Neuronal stem cell (in vitro differentiated cells): Measurements from ENCODE around the gene CCDC102B.

Source experiments
- DNase-seq: peaks from one replicate; pipeline ENCODE4 v3.0.0-alpha.2; 2013; ENCODE audit warnings: low spot score
- H2AFZ ChIP-seq: one replicate; pipeline ENCODE4 v1.6.1; 2013; ENCODE audit warnings: mild to moderate bottlenecking, low read length, inconsistent platforms
- H2AK5ac ChIP-seq: 2 replicates; pipeline ENCODE4 v1.6.1; 2013; ENCODE audit warnings: low read depth, mild to moderate bottlenecking, inconsistent platforms, low read length, moderate library complexity, mixed read lengths
- H2BK120ac ChIP-seq: 2 replicates; pipeline ENCODE4 v1.6.1; 2013; ENCODE audit warnings: low read depth, mild to moderate bottlenecking, inconsistent platforms, low read length, moderate library complexity, mixed read lengths
- H2BK12ac ChIP-seq: one replicate; pipeline ENCODE4 v1.6.1; 2013; ENCODE audit warnings: low read length, inconsistent platforms
- H2BK15ac ChIP-seq: 2 replicates; pipeline ENCODE4 v1.6.1; 2013; ENCODE audit warnings: mild to moderate bottlenecking, low read length, inconsistent platforms, mixed read lengths
- H2BK5ac ChIP-seq: one replicate; pipeline ENCODE4 v1.6.1; 2013; ENCODE audit warnings: inconsistent platforms, mild to moderate bottlenecking, low read length, moderate library complexity
- H3K14ac ChIP-seq: one replicate; pipeline ENCODE4 v1.6.1; 2013; ENCODE audit warnings: low read length, inconsistent platforms
- H3K18ac ChIP-seq: 2 replicates; pipeline ENCODE4 v1.6.1; 2013; ENCODE audit warnings: low read length, inconsistent platforms
- H3K23ac ChIP-seq: 2 replicates; pipeline ENCODE4 v1.6.1; 2013; ENCODE audit warnings: low read depth, mild to moderate bottlenecking, mixed read lengths, low read length, inconsistent platforms; ENCODE audit not compliant: poor library complexity
- H3K27ac ChIP-seq: replicated peaks from 3 replicates; pipeline ENCODE4 v1.5.1; 2013; ENCODE audit warnings: low read length, inconsistent platforms
- H3K27me3 ChIP-seq, 3 experiments: 2 replicates each; pipeline ENCODE4 v1.6.1; 2013; ENCODE audit warnings: low read length in 3 of 3, mild to moderate bottlenecking in 2 of 3, inconsistent platforms in 1 of 3, low read depth in 1 of 3, mixed read lengths in 1 of 3, moderate library complexity in 1 of 3; ENCODE audit not compliant: control insufficient read depth in 3 of 3, insufficient read depth in 3 of 3
- H3K36me3 ChIP-seq, 2 donors: replicated peaks in 1 of 2; 2 replicates each; pipeline ENCODE4 v1.6.1; 2013; ENCODE audit warnings: low read length in 2 of 2; ENCODE audit not compliant: control insufficient read depth in 2 of 2, insufficient read depth in 2 of 2
- H3K4ac ChIP-seq: 2 replicates; pipeline ENCODE4 v1.6.1; 2013; ENCODE audit warnings: inconsistent platforms, mild to moderate bottlenecking, low read length, moderate library complexity
- H3K4me1 ChIP-seq, 2 donors: 1 replicate in 1 of 2; 2 replicates in 1 of 2; pipeline ENCODE4 v1.6.1; 2013; ENCODE audit warnings: low read length in 2 of 2, low read depth in 1 of 2; ENCODE audit not compliant: control insufficient read depth in 2 of 2, insufficient read depth in 1 of 2
- H3K4me2 ChIP-seq: one replicate; pipeline ENCODE4 v1.6.1; 2013; ENCODE audit warnings: mild to moderate bottlenecking, low read length, inconsistent platforms; ENCODE audit not compliant: insufficient read depth, poor library complexity, severe bottlenecking
- H3K4me3 ChIP-seq, 2 donors: 2 replicates each; pipeline ENCODE4 v1.5.1; 2013; ENCODE audit warnings: low read length in 2 of 2, mild to moderate bottlenecking in 2 of 2, inconsistent platforms in 1 of 2, moderate library complexity in 1 of 2
- H3K79me1 ChIP-seq: one replicate; pipeline ENCODE4 v1.6.1; 2013; ENCODE audit warnings: low read depth, mild to moderate bottlenecking, inconsistent platforms, low read length, moderate library complexity
- H3K9ac ChIP-seq: one replicate; pipeline ENCODE4 v1.6.1; 2013; ENCODE audit warnings: mild to moderate bottlenecking, low read depth, low read length, inconsistent platforms; ENCODE audit not compliant: poor library complexity
- H3K9me3 ChIP-seq, 2 donors: replicated peaks in 1 of 2; 2 replicates each; pipeline versions ENCODE3 to v1.6.1; 2013; ENCODE audit warnings: low read length in 2 of 2, mild to moderate bottlenecking in 2 of 2, inconsistent platforms in 1 of 2, low read depth in 1 of 2, mixed read lengths in 1 of 2, moderate library complexity in 1 of 2; ENCODE audit not compliant: control insufficient read depth in 2 of 2, insufficient read depth in 1 of 2
- H4K8ac ChIP-seq: one replicate; pipeline ENCODE4 v1.6.1; 2013; ENCODE audit warnings: low read depth, mild to moderate bottlenecking, inconsistent platforms, low read length, moderate library complexity
- H4K91ac ChIP-seq: one replicate; pipeline ENCODE4 v1.6.1; 2013; ENCODE audit warnings: low read length, low read depth, mild to moderate bottlenecking, inconsistent platforms; ENCODE audit not compliant: poor library complexity
- WGBS, 2 donors: extraction: QIAGEN DNeasy Blood & Tissue Kit; methylation state at CpG; one replicate each; pipeline ENCODE4 v1.1.7; 2013; ENCODE audit warnings: missing lambda C conversion rate in 2 of 2, mixed read lengths in 1 of 2; ENCODE audit not compliant: insufficient read length in 2 of 2, insufficient replicate concordance in 1 of 2; ENCODE audit errors: extremely low coverage in 2 of 2; 5-methylcytosine and 5-hydroxymethylcytosine counted together

CCDC102B gene

DNA sequence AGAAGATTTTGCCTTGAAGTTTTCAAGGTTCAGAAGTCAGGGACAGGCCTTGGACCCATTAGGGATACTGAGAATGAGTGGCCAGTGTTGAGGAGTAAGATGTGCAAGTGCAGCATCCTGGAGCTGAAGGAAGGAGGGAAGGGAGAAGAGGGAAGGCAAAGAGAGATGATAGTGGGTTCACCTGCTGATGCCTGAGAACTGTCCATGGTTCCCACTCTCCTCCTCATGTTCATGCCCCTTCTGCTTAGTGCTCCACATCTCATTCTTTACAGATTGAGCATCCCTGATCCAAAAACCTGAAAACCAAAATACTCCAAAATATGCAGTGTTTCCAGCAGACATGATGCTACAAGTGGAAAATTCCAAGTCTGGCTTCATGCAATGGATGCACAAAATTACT lies 137.8 kb downstream of the CCDC102B start:
- no peak overlapping the region for H2AFZ ChIP-seq
- H3K4ac ChIP-seq = no peak overlapping the region
- H3K79me1 ChIP-seq = no peaks in the 10 kb centered on the region
- H3K14ac ChIP-seq = no peak overlapping the region
- H3K27ac ChIP-seq = no peak overlapping the region
- H3K18ac ChIP-seq = no peak overlapping the region
- no peak overlapping the region for H3K23ac ChIP-seq
- no peak overlapping the region for H2AK5ac ChIP-seq
- H2BK12ac ChIP-seq = no peak overlapping the region
- H3K27me3 ChIP-seq = no peaks in the 10 kb centered on the region
- no peak for DNase-seq
- no peaks in the 10 kb centered on the region for H3K9me3 ChIP-seq
- H3K4me2 ChIP-seq = no peak overlapping the region
- H3K4me3 ChIP-seq = no peak overlapping the region
- no peak overlapping the region for H4K91ac ChIP-seq
- H2BK120ac ChIP-seq = no peak overlapping the region
- no peak overlapping the region for H4K8ac ChIP-seq
- H3K4me1 ChIP-seq = no peaks in the 10 kb centered on the region
- H2BK5ac ChIP-seq = no peak overlapping the region
- no peaks in the 10 kb centered on the region for H3K36me3 ChIP-seq
- no peak overlapping the region for H3K9ac ChIP-seq
- no peak overlapping the region for H2BK15ac ChIP-seq

DNA sequence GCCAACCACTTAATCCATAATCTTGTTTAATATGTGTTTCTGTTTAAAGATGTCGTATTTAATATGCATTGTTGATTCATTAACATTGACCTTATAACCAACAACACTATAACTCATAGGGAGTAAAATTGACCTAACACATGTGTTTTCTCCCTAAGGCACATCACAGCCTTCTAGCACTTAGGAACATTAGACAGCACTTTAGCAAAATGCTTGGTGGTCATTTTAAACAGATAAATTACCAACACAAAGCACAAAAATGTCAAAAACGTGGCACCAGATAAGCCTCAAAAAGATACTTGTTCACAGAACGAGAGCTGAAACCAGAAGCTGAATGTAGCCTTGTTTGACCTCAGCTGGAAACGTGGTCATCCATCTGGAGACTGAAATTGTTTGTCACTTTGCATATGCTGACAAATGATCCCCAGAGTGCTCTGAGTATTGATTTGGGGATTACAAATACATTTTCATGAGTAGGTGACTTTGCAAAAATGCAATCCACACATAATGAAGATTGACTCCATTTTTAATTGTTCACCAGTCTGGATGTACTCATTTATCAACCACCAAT lies 139.2 kb downstream of the CCDC102B start:
- Histone ChIP-seq H2BK120ac (no peak overlapping the region), H3K9ac (no peak overlapping the region), H2AFZ (no peak overlapping the region), H3K4ac (no peak overlapping the region), H3K4me2 (no peak overlapping the region), H3K79me1 (no peaks in the 10 kb centered on the region), H4K8ac (no peak overlapping the region), H3K4me3 (no peak overlapping the region), H2BK5ac (no peak overlapping the region), H2BK12ac (no peak overlapping the region), H3K23ac (no peak overlapping the region), H2AK5ac (no peak overlapping the region), H3K27ac (no peak overlapping the region), H3K4me1 (no peaks in the 10 kb centered on the region), H3K36me3 (no peaks in the 10 kb centered on the region), H3K18ac (no peak overlapping the region), H3K27me3 (no peaks in the 10 kb centered on the region), H3K9me3 (no peaks in the 10 kb centered on the region), H4K91ac (no peak overlapping the region), H3K14ac (no peak overlapping the region), H2BK15ac (no peak overlapping the region)
- no CpG with 5 or more reads among the region's 4 CpGs for WGBS, 2 donors
- DNase-seq = no peak

- H2AFZ ChIP-seq = no peak overlapping the region
- H3K9ac ChIP-seq = no peak overlapping the region
- no peak overlapping the region for H3K23ac ChIP-seq
- no peak overlapping the region for H3K4me3 ChIP-seq
- H2BK12ac ChIP-seq = no peak overlapping the region
- no peak overlapping the region for H3K14ac ChIP-seq
- H3K27ac ChIP-seq = no peak overlapping the region
- no peak overlapping the region for H2AK5ac ChIP-seq
- H3K18ac ChIP-seq = no peak overlapping the region
- DNase-seq = no peak
- H3K9me3 ChIP-seq = no peaks in the 10 kb centered on the region
- no peak overlapping the region for H2BK15ac ChIP-seq
- no peak overlapping the region for H3K4me2 ChIP-seq
- no peak overlapping the region for H4K91ac ChIP-seq
- no peaks in the 10 kb centered on the region for H3K27me3 ChIP-seq
- no CpG with 5 or more reads among the region's 2 CpGs for WGBS, 2 donors
- no peaks in the 10 kb centered on the region for H3K79me1 ChIP-seq
- no peak overlapping the region for H2BK5ac ChIP-seq
- H3K4me1 ChIP-seq = no peaks in the 10 kb centered on the region
- H3K36me3 ChIP-seq = no peaks in the 10 kb centered on the region
- no peak overlapping the region for H3K4ac ChIP-seq
- H2BK120ac ChIP-seq = no peak overlapping the region
- H4K8ac ChIP-seq = no peak overlapping the region
Measured at GRCh38 chr18:68940039-68940438, 142.2 kb downstream of the CCDC102B start.

- Histone ChIP-seq H3K27me3 (no peaks in the 10 kb centered on the region), H3K4me3 (no peak overlapping the region), H3K4ac (no peak overlapping the region), H4K8ac (no peak overlapping the region), H3K18ac (no peak overlapping the region), H2BK15ac (no peak overlapping the region), H3K9me3 (no peaks in the 10 kb centered on the region), H3K4me1 (no peaks in the 10 kb centered on the region), H3K14ac (no peak overlapping the region), H2BK120ac (no peak overlapping the region), H2AK5ac (no peak overlapping the region), H3K4me2 (no peak overlapping the region), H3K79me1 (no peaks in the 10 kb centered on the region), H2BK5ac (no peak overlapping the region), H2AFZ (no peak overlapping the region), H3K9ac (no peak overlapping the region), H3K27ac (no peak overlapping the region), H4K91ac (no peak overlapping the region), H3K23ac (no peak overlapping the region), H3K36me3 (no peaks in the 10 kb centered on the region), H2BK12ac (no peak overlapping the region)
- DNase-seq = no peak
Measured at GRCh38 chr18:68940754-68941153, 142.9 kb downstream of the CCDC102B start.
